ENCODE results near the gene SPHK1.
A peak's percentile ranks its signal among the peaks of the same experiment; 100 is the strongest.

Gene SPHK1

GRCh38 chr17:76405607-76405966 is 21.2 kb downstream of the SPHK1 start:
- DNase-seq (ENCODE audit: extremely low read depth, low read depth): no peak
- TF ChIP-seq CTCF (IDR thresholded peaks at IDR 0.05; ENCODE audit: low read depth, low read length): no peak

DNA sequence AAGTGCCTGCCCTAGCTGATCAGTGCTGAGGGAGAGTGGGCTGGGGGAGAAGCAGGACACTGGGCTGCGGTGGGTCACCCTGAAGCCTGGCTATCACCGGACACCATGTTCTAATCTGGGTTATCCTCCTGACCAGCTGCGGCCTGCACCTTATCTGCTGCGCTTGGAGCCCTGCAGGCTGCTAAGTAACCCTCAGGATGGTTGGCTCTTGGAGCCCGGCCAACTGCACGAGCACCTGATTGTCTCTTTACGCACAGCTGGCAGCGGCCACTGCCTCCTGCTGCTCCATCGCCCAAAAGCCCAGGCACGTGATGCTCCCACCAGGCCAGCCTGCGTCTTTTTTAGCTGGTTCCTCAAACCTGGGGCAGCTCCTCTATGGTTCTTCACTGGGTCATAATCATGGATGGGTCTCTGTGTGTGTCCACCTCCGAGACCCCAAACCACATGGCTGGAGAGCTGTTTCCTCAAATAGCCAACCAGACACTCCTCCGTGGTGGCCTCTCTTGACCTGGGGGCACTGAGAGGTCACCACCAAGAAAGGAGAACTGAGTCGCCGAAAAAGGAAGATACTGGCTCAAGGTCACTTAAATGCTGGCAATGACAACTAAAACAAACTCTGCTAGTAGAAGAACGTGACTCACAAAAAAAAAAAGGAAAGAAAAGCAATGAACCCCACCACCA is 21.7 kb downstream of the SPHK1 start:
- no peak for DNase-seq (ENCODE audit: extremely low read depth, low read depth)
- no peak for TF ChIP-seq CTCF (IDR thresholded peaks at IDR 0.05; ENCODE audit: low read depth, low read length)

GRCh38 chr17:76407509-76407908 is 23.1 kb downstream of the SPHK1 start:
- no peak for DNase-seq (ENCODE audit: extremely low read depth, low read depth)
- TF ChIP-seq CTCF (IDR thresholded peaks at IDR 0.05; ENCODE audit: low read depth, low read length): no peak

- no peak for DNase-seq (ENCODE audit: extremely low read depth, low read depth)
- TF ChIP-seq CTCF (IDR thresholded peaks at IDR 0.05; ENCODE audit: low read depth, low read length): peak; percentile 77
These were observed 23.8 kb downstream of the SPHK1 start for GRCh38 chr17:76408037-76408849.

DNA sequence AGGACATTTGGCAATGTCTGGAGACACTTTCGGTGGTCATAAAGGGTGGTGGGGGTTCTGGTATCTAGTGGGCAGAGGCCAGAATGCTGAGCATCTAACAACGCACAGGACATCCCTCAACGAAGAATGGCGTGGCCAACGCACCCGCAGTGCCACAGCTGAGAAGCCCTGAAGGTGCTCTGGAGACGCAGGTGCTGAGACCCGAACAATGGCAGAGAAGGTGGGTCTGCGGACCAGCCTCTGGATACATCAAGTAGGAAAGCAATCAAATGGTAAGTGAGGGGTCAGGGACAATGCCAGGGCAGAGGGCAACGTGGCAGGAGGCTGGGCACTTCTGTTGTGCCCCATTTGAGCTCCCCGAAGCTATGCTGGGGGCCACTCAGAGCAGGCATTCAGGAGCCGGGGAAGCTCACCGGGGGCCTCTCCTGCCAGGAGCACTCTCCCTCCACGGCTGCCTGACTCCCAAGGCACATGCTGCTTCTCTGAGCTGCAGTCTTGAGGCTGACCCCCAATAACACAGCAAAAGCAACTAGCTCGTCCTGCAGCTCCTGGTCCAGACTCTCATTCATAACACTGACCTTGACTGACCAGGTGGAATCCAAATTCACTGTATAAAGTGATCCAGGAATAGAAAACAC is 26.0 kb downstream of the SPHK1 start:
- DNase-seq (ENCODE audit: extremely low read depth, low read depth): no peak
- TF ChIP-seq CTCF (IDR thresholded peaks at IDR 0.05; ENCODE audit: low read depth, low read length): no peak

- no peak for DNase-seq (ENCODE audit: extremely low read depth, low read depth)
- no peak for TF ChIP-seq CTCF (IDR thresholded peaks at IDR 0.05; ENCODE audit: low read depth, low read length)
These were observed 26.8 kb downstream of the SPHK1 start for GRCh38 chr17:76411247-76411646.

Data from AG09319 (cell line).